ENCODE results near the gene ODF2. TPM values are rescaled to one million over a fixed set of nuclear protein-coding genes. Genes with fewer than 3 reads are reported as not detected.

The ODF2 gene
- total and polyA plus RNA-seq, 2 of the 8 experiments (the other 6 are each of a cell fraction or from before 2014, with no cell fraction given): 5.6 to 17.9 TPM

DNA sequence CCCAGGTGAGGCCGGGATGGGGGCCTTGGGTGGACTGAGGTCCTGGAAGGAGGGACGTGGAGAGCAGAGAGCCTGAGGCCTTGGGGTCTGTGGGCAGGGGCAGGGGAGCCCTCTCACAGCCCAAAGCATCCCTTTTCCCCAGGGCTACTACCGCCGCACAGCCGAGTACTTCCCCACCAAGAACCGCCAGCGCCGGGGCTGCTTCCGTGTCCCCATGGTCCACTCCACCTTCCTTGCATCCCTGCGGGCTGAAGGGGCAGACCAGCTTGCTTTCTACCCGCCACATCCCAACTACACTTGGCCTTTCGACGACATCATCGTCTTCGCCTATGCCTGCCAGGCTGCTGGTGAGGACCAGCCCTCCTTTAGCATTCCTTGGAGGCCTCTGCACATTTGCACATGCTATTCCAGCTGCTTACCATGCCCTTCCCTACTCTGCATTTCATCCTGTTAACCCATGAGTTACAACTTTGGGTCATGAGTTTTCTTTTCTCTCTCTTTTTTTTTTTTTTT is 31.5 kb upstream of the ODF2 start:
- no peaks in the 10 kb centered on the region for H4K20me1 ChIP-seq (replicated peaks in 1 of 2; ENCODE audit: control insufficient read depth in 1 of 2, insufficient read depth in 2 of 2, low read length in 2 of 2)
- no peak overlapping the region for H4K5ac ChIP-seq (ENCODE audit: insufficient read length, low read depth, low read length)
- H2BK5ac ChIP-seq (ENCODE audit: low read depth, low read length): no peak overlapping the region
- TF ChIP-seq, protein P1, sequence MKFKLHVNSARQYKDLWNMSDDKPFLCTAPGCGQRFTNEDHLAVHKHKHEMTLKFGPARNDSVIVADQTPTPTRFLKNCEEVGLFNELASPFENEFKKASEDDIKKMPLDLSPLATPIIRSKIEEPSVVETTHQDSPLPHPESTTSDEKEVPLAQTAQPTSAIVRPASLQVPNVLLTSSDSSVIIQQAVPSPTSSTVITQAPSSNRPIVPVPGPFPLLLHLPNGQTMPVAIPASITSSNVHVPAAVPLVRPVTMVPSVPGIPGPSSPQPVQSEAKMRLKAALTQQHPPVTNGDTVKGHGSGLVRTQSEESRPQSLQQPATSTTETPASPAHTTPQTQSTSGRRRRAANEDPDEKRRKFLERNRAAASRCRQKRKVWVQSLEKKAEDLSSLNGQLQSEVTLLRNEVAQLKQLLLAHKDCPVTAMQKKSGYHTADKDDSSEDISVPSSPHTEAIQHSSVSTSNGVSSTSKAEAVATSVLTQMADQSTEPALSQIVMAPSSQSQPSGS (IDR thresholded peaks at IDR 0.05; ENCODE audit: low read length): no peak
- TF ChIP-seq SP4 (IDR thresholded peaks at IDR 0.05; ENCODE audit: low read length) (no peak), FOSL1 (IDR thresholded peaks at IDR 0.05; ENCODE audit: insufficient read depth, low read depth, low read length) (no peak), EGR1 (IDR thresholded peaks at IDR 0.05; ENCODE audit: borderline replicate concordance, low read depth, low read length) (no peak), CREB1 (IDR thresholded peaks at IDR 0.05) (no peak), RFX5 (IDR thresholded peaks at IDR 0.05; ENCODE audit: borderline replicate concordance, low read depth, low read length) (no peak), KDM1A (IDR thresholded peaks at IDR 0.05; ENCODE audit: borderline replicate concordance, low read length) (no peak), ASH2L (IDR thresholded peaks at IDR 0.05; ENCODE audit: low read length) (no peak), TAF7 (optimal IDR thresholded peaks at IDR 0.05; ENCODE audit: borderline replicate concordance, low read depth, low read length) (no peak)
- TF ChIP-seq, protein P2, sequence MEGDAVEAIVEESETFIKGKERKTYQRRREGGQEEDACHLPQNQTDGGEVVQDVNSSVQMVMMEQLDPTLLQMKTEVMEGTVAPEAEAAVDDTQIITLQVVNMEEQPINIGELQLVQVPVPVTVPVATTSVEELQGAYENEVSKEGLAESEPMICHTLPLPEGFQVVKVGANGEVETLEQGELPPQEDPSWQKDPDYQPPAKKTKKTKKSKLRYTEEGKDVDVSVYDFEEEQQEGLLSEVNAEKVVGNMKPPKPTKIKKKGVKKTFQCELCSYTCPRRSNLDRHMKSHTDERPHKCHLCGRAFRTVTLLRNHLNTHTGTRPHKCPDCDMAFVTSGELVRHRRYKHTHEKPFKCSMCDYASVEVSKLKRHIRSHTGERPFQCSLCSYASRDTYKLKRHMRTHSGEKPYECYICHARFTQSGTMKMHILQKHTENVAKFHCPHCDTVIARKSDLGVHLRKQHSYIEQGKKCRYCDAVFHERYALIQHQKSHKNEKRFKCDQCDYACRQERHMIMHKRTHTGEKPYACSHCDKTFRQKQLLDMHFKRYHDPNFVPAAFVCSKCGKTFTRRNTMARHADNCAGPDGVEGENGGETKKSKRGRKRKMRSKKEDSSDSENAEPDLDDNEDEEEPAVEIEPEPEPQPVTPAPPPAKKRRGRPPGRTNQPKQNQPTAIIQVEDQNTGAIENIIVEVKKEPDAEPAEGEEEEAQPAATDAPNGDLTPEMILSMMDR (IDR thresholded peaks at IDR 0.05; ENCODE audit: control extremely low read depth in 1 of 3, insufficient read depth in 1 of 3, low read depth in 1 of 3, low read length in 3 of 3): no peak
- ChIA-PET CTCF (ENCODE audit: partially characterized antibody) (interaction anchor here (1.0 to 4.2 kb wide), 2 partner anchors 11 to 14 kb away, joined by 3 to 25 read pairs; no protein-coding TSS in a partner anchor), POLR2A (ENCODE audit: partially characterized antibody) (no interaction called here)
- H3K23ac ChIP-seq (ENCODE audit: insufficient read length): no peak overlapping the region
- no peak overlapping the region; the same call in 1 of the 2 replicates for H4K8ac ChIP-seq (ENCODE audit: extremely low read depth, insufficient read depth, low read length)
- no peak for DNase-seq (ENCODE audit: low read depth in 1 of 2, low spot score in 2 of 2)
- peaks cover 6% of the 10 kb centered on the region; the same call in 1 of the 2 replicates for H3K23me2 ChIP-seq (ENCODE audit: low read depth, low read length)
- H3K27ac ChIP-seq (ENCODE audit: low read depth, low read length): no peak overlapping the region
- no peak overlapping the region for H2BK120ac ChIP-seq (replicated peaks; ENCODE audit: low read depth, low read length)
- no peak overlapping the region for H3K4ac ChIP-seq (replicated peaks; ENCODE audit: insufficient read length, low read depth, low read length)
- H3K4me1 ChIP-seq (replicated peaks in 1 of 4; ENCODE audit: control insufficient read depth in 3 of 4, insufficient read depth in 4 of 4, low read length in 3 of 4): peaks cover 0 to 11% (median 4%) of the 10 kb centered on the region in 4 experiments; a peak in 5 of 7 replicates
- no peak overlapping the region for H2BK20ac ChIP-seq (ENCODE audit: low read length)
- H3K36me3 ChIP-seq (ENCODE audit: control insufficient read depth in 2 of 4, insufficient read depth in 4 of 4, low read length in 3 of 4): no peaks in the 10 kb centered on the region
- no peaks in the 10 kb centered on the region for H3K9me3 ChIP-seq (ENCODE audit: insufficient read depth in 2 of 2, low read depth in 1 of 2, low read length in 1 of 2)
- no peak for FAIRE-seq
- no peak overlapping the region for H3K4me3 ChIP-seq (ENCODE audit: extremely low read depth in 1 of 4, insufficient read depth in 2 of 4, low read depth in 3 of 4, low read length in 4 of 4)
- 92% methylated on average over 15 of the region's 15 CpGs; no CpG with 5 or more reads in 1 of the 2 experiments for WGBS, 2 experiments (ENCODE audit: extremely low coverage in 1 of 2, insufficient coverage in 1 of 2, insufficient read length in 1 of 2, insufficient replicate concordance in 2 of 2, low coverage in 1 of 2, low lambda C conversion rate in 2 of 2, missing lambda C conversion rate in 1 of 2)
- peaks cover 5 to 32% (median 24%) of the 10 kb centered on the region in 4 experiments; a peak in 6 of 7 replicates for H3K27me3 ChIP-seq (replicated peaks in 1 of 4; ENCODE audit: control insufficient read depth in 3 of 4, extremely low read depth in 1 of 4, insufficient read depth in 3 of 4, low read length in 3 of 4)
- H3K14ac ChIP-seq (ENCODE audit: insufficient read length): no peak overlapping the region
- H3K18ac ChIP-seq (ENCODE audit: extremely low read depth, low read length): no peak overlapping the region
- no peak overlapping the region for H2BK12ac ChIP-seq (ENCODE audit: low read depth, low read length)
- H3K56ac ChIP-seq (replicated peaks; ENCODE audit: insufficient read length, low read depth, low read length): no peak overlapping the region
- no peaks in the 10 kb centered on the region for H3K79me1 ChIP-seq (ENCODE audit: low read depth, low read length)
- no peaks in the 10 kb centered on the region for H3K79me2 ChIP-seq (ENCODE audit: control insufficient read depth in 1 of 2, insufficient read depth in 2 of 2, low read length in 2 of 2)
- H3K4me2 ChIP-seq (ENCODE audit: insufficient read depth in 1 of 2, low read depth in 2 of 2, low read length in 2 of 2): no peak overlapping the region
- no peak overlapping the region for H4K91ac ChIP-seq (replicated peaks; ENCODE audit: insufficient read length, low read length)
- no peak overlapping the region for H3K9ac ChIP-seq (replicated peaks in 1 of 4; ENCODE audit: extremely low read depth in 1 of 4, low read depth in 3 of 4, low read length in 3 of 4)
- H2AFZ ChIP-seq (ENCODE audit: low read length): no peak overlapping the region
- H2AK5ac ChIP-seq (ENCODE audit: low read depth, low read length): no peak overlapping the region
- H2BK15ac ChIP-seq (ENCODE audit: low read length): no peak overlapping the region

Measured in H1 (cell line).